Tibial nerve (tissue), 4 donors: Measurements from ENCODE around the gene SH3GL1. TPM values are rescaled to one million over a fixed set of nuclear protein-coding genes. Genes with fewer than 3 reads are reported as not detected.
A peak's percentile ranks its signal among the peaks of the same experiment; 100 is the strongest.

Experiments
- DNase-seq, 2 donors: peaks; one replicate each; pipeline ENCODE4 v3.0.0-alpha.2; 2019; ENCODE audit warnings: low spot score in 2 of 2
- H3K27ac ChIP-seq, 4 donors: fragments of 200-600 bp; sonication (generic) in 3 of 4; one replicate each; pipeline ENCODE4 v1.5.1; 2017 to 2019; ENCODE audit warnings: mild to moderate bottlenecking in 1 of 4
- H3K27me3 ChIP-seq, 2 donors: fragments of 200-600 bp; sonication (generic) in 1 of 2; one replicate each; pipeline versions ENCODE4 v1.5.1 to v1.6.0; 2017 to 2019
- H3K36me3 ChIP-seq, 3 donors: fragments of 200-600 bp; sonication (generic); one replicate each; pipeline ENCODE4 v1.5.1; 2018 to 2019
- H3K4me1 ChIP-seq, 4 donors: fragments of 200-600 bp; sonication (generic) in 3 of 4; one replicate each; pipeline ENCODE4 v1.5.1; 2017 to 2019
- H3K4me3 ChIP-seq, 4 donors: fragments of 200-600 bp; sonication (generic) in 3 of 4; one replicate each; pipeline ENCODE4 v1.5.1; 2017 to 2019; ENCODE audit warnings: mild to moderate bottlenecking in 1 of 4, moderate library complexity in 1 of 4
- H3K9me3 ChIP-seq, 4 donors: fragments of 200-600 bp; sonication (generic) in 3 of 4; one replicate each; pipeline ENCODE4 v1.5.1; 2017 to 2019
- CTCF ChIP-seq, 5 experiments: fragments of 200-600 bp in 3 of 5; fragments of 450-650 bp in 2 of 5; sonication (generic) in 3 of 5; IDR thresholded peaks; one replicate each; pipeline ENCODE4 v1.5.1; 2016 to 2019; ENCODE audit warnings: antibody characterized with exemption in 5 of 5, mild to moderate bottlenecking in 3 of 5, moderate library complexity in 2 of 5
- EP300 ChIP-seq, 2 donors: sonication (generic); formaldehyde crosslinking; IDR thresholded peaks; one replicate each; pipeline ENCODE4 v1.6.1; 2017; ENCODE audit warnings: antibody characterized with exemption in 2 of 2, mild to moderate bottlenecking in 1 of 2
- POLR2A ChIP-seq, 2 donors: fragments of 450-650 bp; IDR thresholded peaks; one replicate each; pipeline ENCODE4 v1.6.1; 2017; ENCODE audit warnings: antibody characterized with exemption in 2 of 2, mild to moderate bottlenecking in 2 of 2, moderate library complexity in 2 of 2
- WGBS, 2 donors: methylation state at CpG; one replicate each; pipeline ENCODE4 v1.1.5; 2018; 5-methylcytosine and 5-hydroxymethylcytosine counted together
- total RNA-seq, 4 donors: library from RNA; depleted of rRNA; stranded (reverse); fragments of >200 nt; gene quantifications; one replicate each; pipeline ENCODE4 v1.1.0, GENCODE V29; 2016

SH3GL1 gene
- total RNA-seq, 4 donors from 2014 or later = 35.0 to 64.8 (median 52.9) TPM

- Histone ChIP-seq H3K4me1 (peaks cover 0 to 26% (median 9%) of the 10 kb centered on the region in 4 donors), H3K27me3 (peaks cover 0 to 15% of the 10 kb centered on the region in 2 donors), H3K4me3 (peak overlapping the region in 1 of 4 donors; percentile 36), H3K27ac (no peak overlapping the region), H3K36me3 (no peaks in the 10 kb centered on the region), H3K9me3 (peaks cover 0 to 9% (median 0%) of the 10 kb centered on the region in 4 donors)
- TF ChIP-seq CTCF (IDR thresholded peaks at IDR 0.05) (no peak), EP300 (IDR thresholded peaks at IDR 0.05) (no peak), POLR2A (IDR thresholded peaks at IDR 0.05) (no peak)
- WGBS, 2 donors = 5 to 7% methylated on average over 25 to 30 of the region's 33 CpGs
- DNase-seq = no peak
Measured at GRCh38 chr19:4326837-4327251, 73.5 kb downstream of the SH3GL1 start.

- 37 to 44% methylated on average over 12 to 13 of the region's 13 CpGs for WGBS, 2 donors
- Histone ChIP-seq H3K4me3 (no peak overlapping the region), H3K27ac (no peak overlapping the region), H3K36me3 (no peaks in the 10 kb centered on the region), H3K4me1 (peaks cover 0 to 26% (median 9%) of the 10 kb centered on the region in 4 donors), H3K9me3 (peaks cover 0 to 14% (median 0%) of the 10 kb centered on the region in 4 donors), H3K27me3 (peaks cover 0 to 15% of the 10 kb centered on the region in 2 donors)
- TF ChIP-seq POLR2A (IDR thresholded peaks at IDR 0.05) (no peak), CTCF (IDR thresholded peaks at IDR 0.05) (no peak), EP300 (IDR thresholded peaks at IDR 0.05) (no peak)
- no peak for DNase-seq
Measured at GRCh38 chr19:4326215-4326836, 74.0 kb downstream of the SH3GL1 start.

- peaks cover 0 to 15% of the 10 kb centered on the region in 2 donors for H3K27me3 ChIP-seq
- DNase-seq = no peak
Measured at GRCh38 chr19:4324228-4324627, 76.1 kb downstream of the SH3GL1 start.

GRCh38 chr19:4323692-4324091 is 76.7 kb downstream of the SH3GL1 start:
- TF ChIP-seq CTCF (IDR thresholded peaks at IDR 0.05) = no peak
- TF ChIP-seq EP300 (IDR thresholded peaks at IDR 0.05) = no peak
- no peak for TF ChIP-seq POLR2A (IDR thresholded peaks at IDR 0.05)
- no peak overlapping the region for H3K4me3 ChIP-seq
- no peak overlapping the region for H3K27ac ChIP-seq
- H3K4me1 ChIP-seq = peaks cover 0 to 23% (median 7%) of the 10 kb centered on the region in 4 donors
- no peaks in the 10 kb centered on the region for H3K36me3 ChIP-seq
- WGBS, 2 donors = 87 to 90% methylated on average over 3 to 7 of the region's 9 CpGs
- DNase-seq = no peak
- peaks cover 0 to 15% of the 10 kb centered on the region in 2 donors for H3K27me3 ChIP-seq
- H3K9me3 ChIP-seq = peaks cover 0 to 18% (median 0%) of the 10 kb centered on the region in 4 donors

More at GRCh38 chr19:4324228-4324627, 76.1 kb downstream of the SH3GL1 start:
- WGBS, 2 donors = 83 to 84% methylated on average over 9 to 12 of the region's 12 CpGs
- H3K36me3 ChIP-seq = no peaks in the 10 kb centered on the region
- TF ChIP-seq CTCF (IDR thresholded peaks at IDR 0.05) (no peak), POLR2A (IDR thresholded peaks at IDR 0.05) (no peak), EP300 (IDR thresholded peaks at IDR 0.05) (no peak)
- no peak overlapping the region for H3K4me3 ChIP-seq
- H3K4me1 ChIP-seq = peaks cover 0 to 26% (median 9%) of the 10 kb centered on the region in 4 donors
- H3K9me3 ChIP-seq = peaks cover 0 to 18% (median 0%) of the 10 kb centered on the region in 4 donors
- H3K27ac ChIP-seq = no peak overlapping the region

DNA sequence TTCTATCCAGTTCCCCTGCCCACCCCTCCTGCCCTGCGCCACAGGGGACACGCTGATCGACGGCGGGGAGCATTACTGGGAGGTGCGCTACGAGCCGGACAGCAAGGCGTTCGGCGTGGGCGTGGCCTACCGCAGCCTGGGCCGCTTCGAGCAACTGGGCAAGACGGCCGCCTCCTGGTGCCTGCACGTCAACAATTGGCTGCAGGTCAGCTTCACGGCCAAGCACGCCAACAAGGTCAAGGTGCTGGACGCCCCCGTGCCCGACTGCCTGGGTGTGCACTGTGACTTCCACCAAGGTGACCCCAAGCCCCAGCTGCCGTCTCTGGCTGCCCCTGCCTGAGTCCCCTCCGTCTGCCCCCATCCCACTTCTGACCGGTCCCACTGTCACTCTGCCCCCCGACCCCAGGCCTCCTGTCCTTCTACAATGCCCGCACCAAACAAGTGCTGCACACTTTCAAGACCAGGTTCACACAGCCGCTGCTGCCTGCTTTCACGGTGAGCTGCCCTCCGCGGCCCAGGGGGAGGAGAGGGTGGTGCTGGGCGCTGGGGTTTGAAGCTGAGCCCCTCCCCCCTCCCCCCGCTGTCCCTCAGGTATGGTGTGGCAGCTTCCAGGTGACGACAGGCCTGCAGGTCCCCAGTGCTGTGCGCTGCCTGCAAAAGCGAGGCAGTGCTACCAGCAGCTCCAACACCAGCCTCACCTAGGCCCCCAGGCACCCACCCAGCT is 77.2 kb downstream of the SH3GL1 start:
- H3K4me3 ChIP-seq = no peak overlapping the region
- no peaks in the 10 kb centered on the region for H3K36me3 ChIP-seq
- WGBS, 2 donors = 78% methylated on average over 31 to 37 of the region's 37 CpGs
- TF ChIP-seq EP300 (IDR thresholded peaks at IDR 0.05) (no peak), CTCF (IDR thresholded peaks at IDR 0.05) (no peak), POLR2A (IDR thresholded peaks at IDR 0.05) (no peak)
- no peak for DNase-seq
- H3K9me3 ChIP-seq = peaks cover 0 to 18% (median 0%) of the 10 kb centered on the region in 4 donors
- H3K27ac ChIP-seq = no peak overlapping the region
- H3K4me1 ChIP-seq = peaks cover 0 to 17% (median 6%) of the 10 kb centered on the region in 4 donors
- peaks cover 0 to 15% of the 10 kb centered on the region in 2 donors for H3K27me3 ChIP-seq
